GM20431 (cell line): Measurements from ENCODE around the gene BAG2.

Source experiments
- in situ Hi-C: fragments of 300-500 bp; cut with MseI, MboI; formaldehyde crosslinking; loops from one replicate; pipeline ENCODE4 v1.15.0; 2020; ENCODE audit warnings: low sequenced_read_pairs; ENCODE audit not compliant: unreplicated experiment

The BAG2 gene

GRCh38 chr6:57172136-57173055 is at the start of gene BAG2:
BAG2 (plus strand) TSS chr6:57172326; CDS start chr6:57172698, 372 bp downstream.
- in situ Hi-C loops = no loop called here

GRCh38 chr6:57123111-57123510 is 49.0 kb upstream of the BAG2 start:
- in situ Hi-C loops = no loop called here

GRCh38 chr6:57127763-57128162 is 44.4 kb upstream of the BAG2 start:
- in situ Hi-C loops = no loop called here

- in situ Hi-C loops = no loop called here
Measured at GRCh38 chr6:57130661-57131177, 41.4 kb upstream of the BAG2 start.

- in situ Hi-C loops = no loop called here
Measured at GRCh38 chr6:57134954-57135353, 37.2 kb upstream of the BAG2 start.

GRCh38 chr6:57135885-57136284 is 36.2 kb upstream of the BAG2 start:
- in situ Hi-C loops = no loop called here

GRCh38 chr6:57137350-57137749 is 34.8 kb upstream of the BAG2 start:
- in situ Hi-C loops = no loop called here

GRCh38 chr6:57138026-57138425 is 34.1 kb upstream of the BAG2 start:
- in situ Hi-C loops = no loop called here

- in situ Hi-C loops = no loop called here
Measured at GRCh38 chr6:57141451-57142177, 30.5 kb upstream of the BAG2 start.

GRCh38 chr6:57142178-57142525 is 30.0 kb upstream of the BAG2 start:
- in situ Hi-C loops = no loop called here

GRCh38 chr6:57143690-57144089 is 28.4 kb upstream of the BAG2 start:
- in situ Hi-C loops = no loop called here

GRCh38 chr6:57147401-57147800 is 24.7 kb upstream of the BAG2 start:
- in situ Hi-C loops = no loop called here

- in situ Hi-C loops = no loop called here
Measured at GRCh38 chr6:57147955-57148858, 23.9 kb upstream of the BAG2 start.

- in situ Hi-C loops = no loop called here
Measured at GRCh38 chr6:57158658-57159057, 13.5 kb upstream of the BAG2 start.

GRCh38 chr6:57159127-57159526 is 13.0 kb upstream of the BAG2 start:
- in situ Hi-C loops = no loop called here

- in situ Hi-C loops = no loop called here
Measured at GRCh38 chr6:57162028-57162427, 10.1 kb upstream of the BAG2 start.

GRCh38 chr6:57162516-57162915 is 9.6 kb upstream of the BAG2 start:
- in situ Hi-C loops = no loop called here

GRCh38 chr6:57163956-57164355 is 8.2 kb upstream of the BAG2 start:
- in situ Hi-C loops = no loop called here

- in situ Hi-C loops = no loop called here
Measured at GRCh38 chr6:57165080-57165479, 7.0 kb upstream of the BAG2 start.
